Endothelial cell of hepatic sinusoid (primary cell): ENCODE measurements around the gene SSBP3.
"Not testable (repeated sequence)": the region's sequence is repeated elsewhere in the genome, so short reads cannot be mapped to it uniquely, and the experiment has no call there.

ENCODE experiments used
- in situ Hi-C: cut with HindIII; loops from 2 replicates; pipeline ENCODE4 v1.10.0; 2017; ENCODE audit warnings: low sequenced_read_pairs

SSBP3 gene

DNA sequence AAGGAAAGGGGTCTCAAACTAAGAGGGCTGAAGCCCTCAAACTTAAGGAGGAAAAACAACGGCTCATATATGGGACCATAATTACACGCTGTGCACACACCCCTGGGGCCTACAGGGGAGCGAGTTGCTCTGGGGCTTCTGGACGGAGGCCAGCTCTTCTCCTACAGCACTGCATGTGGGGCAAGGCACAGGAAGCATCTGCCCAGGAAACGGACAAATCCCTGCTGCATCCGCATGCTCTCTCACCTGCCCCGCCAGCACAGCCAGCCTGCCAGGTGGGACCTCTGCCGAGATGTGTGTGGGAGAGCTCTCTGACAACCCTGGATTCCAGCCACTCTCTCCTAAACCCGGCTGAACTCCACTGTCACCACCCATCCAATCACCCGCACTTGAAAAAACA is 152.1 kb downstream of the SSBP3 start:
- in situ Hi-C loops, result no loop called here

DNA sequence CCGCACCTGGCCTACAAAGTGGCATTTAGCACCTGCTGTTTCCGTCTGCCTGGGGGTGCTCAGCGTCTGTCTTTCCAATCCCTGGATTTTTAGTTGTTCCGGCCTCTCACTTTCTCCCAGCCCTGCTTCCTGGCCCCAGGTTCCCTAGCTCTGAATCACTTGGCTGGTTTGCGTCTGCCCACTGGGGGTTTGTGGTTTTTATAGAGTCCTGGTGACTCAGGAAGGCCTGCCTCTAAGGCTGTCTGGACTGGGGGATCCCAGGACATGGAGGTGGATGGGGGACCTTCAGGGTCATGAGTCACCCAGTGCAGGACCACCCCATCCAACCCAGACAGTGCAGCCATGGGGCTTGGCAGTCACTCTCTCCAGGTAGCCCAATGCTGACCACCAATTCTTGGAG is 152.7 kb downstream of the SSBP3 start:
- in situ Hi-C loops, result no loop called here

DNA sequence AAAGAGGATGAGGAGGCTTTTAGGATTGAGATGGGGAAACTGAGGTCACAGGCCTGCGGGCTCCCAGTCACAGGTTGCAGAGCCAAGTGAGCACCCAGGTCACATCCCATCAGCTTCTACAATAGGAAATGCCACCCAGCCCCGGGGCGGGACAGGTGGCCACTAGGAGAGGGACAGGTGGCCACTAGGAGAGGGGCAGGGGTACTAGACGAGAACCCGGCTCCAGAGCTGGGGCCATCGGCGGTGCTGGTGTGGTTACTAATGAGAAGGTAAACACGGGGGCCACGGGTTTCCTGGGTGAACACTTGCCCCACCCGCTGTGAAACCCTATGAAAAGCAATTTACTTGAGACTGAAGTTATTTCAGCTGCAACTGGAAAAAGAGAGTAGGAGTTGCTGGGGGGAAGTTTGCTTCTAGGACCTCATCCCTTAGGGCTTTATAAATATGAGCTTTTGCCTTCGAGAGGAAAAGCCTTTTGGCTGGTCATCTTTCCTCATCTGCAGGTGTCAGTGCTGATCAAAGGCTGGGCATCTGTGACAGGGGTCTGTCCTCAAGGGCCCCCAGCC is 153.7 kb downstream of the SSBP3 start:
- in situ Hi-C loops, result no loop called here

DNA sequence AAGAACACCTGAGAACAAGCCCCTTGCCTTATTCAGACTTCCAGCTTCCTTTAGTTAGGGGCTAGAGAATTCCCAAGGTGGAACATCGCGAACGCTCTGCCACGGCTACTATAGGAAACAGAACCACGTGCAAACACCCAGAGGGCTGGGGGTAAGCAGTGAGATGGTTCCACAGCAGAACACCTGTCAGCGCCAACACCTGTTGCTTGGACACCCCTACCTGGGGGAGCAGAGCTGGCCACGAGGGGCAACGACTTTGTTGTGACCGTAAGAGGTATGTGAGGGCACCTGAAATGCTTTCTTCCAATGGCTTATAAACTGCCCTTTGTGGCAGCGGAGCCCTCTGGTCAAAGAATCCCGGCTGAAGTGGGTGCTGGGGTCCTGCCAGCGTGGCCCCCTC is 155.5 kb downstream of the SSBP3 start:
- in situ Hi-C loops, result no loop called here

DNA sequence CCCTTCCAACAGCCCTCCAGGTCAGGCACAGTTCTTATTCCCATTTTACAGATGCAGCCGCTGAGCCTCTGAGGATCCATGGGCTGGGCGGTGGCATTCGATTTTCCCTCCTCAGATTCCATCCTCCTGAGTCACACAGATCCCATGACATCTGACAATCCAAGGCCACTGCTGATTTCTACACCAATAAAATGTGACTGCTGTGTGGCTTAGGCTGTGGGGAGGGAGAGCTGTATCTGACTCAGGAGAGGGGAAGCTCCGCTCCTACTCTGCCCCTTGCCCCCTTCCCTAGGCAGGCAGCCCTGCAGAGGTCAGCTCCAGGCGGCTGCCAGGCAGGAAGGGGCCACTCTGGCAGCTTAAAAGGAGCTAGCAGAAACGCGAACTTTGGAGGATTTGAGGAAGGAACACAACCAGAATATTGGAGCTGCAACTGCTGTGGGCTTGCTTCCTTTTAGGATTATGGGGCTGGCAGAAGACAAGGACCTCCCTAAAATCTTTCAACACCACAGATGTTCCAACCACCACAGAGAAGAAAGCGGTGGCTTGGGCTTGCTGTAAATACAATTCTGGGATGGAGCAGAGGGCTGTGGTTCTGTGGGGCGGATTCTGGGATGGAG is 156.3 kb downstream of the SSBP3 start:
- in situ Hi-C loops, result no loop called here

DNA sequence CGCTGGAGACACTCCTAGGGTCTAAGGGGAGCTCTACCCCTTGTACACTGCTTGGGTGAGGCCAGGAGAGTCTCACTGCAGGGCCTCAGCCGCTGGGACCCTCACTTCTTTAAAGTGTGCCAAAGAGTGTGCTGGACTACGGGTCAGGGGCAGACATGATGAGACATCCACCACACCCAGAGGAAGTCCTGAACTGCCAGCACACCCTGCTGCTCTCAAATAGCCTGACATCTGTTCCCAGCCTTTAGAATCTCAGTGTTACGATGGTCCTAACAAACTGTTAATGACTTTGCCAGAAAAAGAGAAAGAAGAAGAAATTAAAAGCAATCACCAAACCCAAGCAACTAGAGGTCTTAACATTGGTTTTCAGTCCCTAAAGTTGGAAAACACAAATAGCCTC is 157.2 kb downstream of the SSBP3 start:
- in situ Hi-C loops, result no loop called here

DNA sequence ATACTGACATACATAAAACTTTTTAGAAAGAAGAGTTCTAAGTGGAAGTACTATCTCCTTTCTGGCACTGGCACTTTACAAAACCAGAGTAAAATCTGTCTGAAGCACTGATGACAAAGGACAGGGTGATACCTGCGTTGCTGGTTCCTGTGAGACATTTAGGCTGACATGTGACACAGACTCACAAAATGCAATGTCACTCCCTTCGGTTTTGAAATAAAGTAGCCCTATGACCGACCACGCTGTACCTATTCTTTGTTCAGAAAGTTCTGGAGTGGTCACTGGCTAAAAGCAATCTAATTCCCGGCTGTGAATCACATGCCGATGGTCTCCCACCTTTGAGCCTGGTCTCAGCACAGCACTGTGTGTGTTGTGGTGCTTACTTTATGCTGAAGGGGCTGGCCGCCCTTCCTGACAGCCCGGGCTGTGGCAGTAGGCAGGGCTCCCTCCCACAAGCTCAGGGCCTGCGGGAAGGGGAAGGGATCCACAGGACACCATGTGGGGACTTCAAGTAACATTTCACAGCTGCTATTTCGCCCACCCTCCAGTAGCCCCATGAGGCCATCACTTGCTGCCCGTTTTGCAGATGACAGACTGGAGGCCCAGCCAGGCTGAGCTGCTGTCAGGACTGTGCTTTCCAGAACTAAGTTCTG is 158.2 kb downstream of the SSBP3 start:
- in situ Hi-C loops, result no loop called here

DNA sequence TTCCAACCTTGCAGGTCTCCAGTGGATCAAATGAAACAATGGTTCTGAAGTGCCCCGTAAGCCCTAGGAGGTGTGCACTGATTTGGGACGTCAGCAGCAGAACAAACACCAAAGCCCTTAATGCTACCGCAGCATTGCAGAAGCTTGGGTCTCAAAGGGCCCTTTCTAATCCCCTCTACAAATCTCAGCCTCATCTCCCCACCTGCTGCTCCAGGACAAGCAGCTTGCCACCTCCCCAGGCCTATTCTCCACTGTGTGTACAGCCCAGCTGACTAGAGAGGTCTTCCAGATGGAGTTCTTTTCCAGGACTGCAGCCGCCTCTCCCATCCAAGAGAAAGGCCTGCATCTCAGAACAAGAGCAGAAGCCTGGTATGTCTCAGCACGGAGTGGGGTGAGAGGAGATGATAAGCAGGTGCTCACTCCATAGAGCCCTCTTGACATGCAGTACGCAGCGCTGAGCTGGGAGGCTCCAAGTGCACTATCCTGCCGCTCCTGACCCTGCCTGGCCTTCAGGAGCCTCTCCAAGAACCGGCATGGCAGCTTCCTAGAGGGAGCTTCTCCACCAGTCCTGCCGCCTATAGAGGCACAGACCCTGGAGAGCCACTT is 160.0 kb downstream of the SSBP3 start:
- in situ Hi-C loops, result no loop called here

DNA sequence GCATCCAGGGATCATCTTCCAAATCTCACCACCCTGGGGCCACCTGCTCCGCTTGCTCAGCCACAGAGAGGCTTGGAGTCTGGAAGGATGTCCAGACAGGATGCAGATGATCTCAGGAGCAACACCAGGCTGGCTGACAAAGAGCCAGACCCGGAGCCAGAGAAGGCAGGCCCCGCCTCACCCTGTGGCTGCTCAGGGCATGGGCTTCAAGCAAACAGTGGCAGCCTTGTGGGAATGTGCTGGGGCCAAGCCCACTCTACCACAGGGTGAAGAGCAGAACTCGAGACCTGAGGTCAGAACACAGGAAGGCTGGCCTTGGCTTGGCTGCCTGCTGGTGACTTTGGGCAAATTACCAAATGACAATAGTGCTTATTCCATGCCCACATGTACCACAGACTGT is 160.7 kb downstream of the SSBP3 start:
- in situ Hi-C loops, result no loop called here

DNA sequence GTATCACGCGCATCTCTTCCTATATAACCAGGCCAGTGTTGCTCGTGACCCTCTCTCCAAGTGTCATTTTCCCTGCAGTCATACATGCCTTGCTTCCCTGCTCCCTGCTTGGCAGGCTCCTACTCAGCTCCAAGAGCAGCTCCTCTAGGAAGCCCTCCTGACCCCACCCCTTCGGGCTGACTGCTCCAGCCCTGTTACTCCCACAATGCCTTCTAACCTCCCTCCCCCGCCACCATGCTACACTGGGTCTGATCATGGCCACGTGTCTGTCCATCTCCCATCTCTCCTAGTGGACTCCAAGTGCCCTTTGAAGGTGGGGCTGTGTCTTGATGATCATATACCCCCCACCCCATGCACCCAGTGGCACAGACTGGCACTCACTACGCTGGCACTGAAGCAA is 161.5 kb downstream of the SSBP3 start:
- in situ Hi-C loops, result no loop called here

DNA sequence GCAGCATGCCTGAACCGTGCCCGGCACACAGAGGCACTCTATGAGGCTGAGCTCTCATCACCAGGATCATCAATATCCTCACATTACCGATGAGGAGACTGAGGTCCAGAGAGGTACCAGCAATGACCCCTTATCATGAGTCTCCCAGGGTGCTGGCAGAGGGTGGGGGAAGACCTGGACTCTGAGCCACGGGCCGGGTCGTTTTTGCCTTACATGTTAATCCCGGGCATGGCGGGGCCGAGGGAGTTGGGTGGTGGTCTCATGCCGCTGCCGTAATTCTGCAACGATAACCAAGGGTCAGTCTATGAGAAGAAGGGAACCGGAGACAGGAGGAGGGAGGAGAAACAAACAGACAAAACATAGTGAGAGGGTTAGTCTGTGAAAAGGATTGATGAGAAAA is 163.2 kb downstream of the SSBP3 start:
- in situ Hi-C loops, result no loop called here

DNA sequence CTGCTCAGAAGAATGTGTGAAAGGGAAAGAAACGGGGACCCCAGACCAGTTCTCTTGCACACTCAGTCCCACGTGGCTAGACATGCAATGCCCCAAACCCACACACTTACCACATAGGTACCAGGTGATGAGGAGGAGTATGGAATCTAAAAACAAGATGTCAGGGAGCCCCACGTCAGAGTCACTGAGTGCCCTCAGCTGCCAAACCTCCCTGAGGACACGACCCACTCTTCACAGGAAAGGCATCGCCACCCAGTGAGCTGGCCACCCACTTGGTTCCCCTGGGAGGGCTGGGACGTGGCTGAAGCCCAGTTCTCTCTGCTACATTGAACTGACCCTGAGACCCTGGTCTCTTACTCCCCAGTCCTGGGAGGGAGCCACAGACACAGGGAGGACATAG is 164.8 kb downstream of the SSBP3 start:
- in situ Hi-C loops, result no loop called here

DNA sequence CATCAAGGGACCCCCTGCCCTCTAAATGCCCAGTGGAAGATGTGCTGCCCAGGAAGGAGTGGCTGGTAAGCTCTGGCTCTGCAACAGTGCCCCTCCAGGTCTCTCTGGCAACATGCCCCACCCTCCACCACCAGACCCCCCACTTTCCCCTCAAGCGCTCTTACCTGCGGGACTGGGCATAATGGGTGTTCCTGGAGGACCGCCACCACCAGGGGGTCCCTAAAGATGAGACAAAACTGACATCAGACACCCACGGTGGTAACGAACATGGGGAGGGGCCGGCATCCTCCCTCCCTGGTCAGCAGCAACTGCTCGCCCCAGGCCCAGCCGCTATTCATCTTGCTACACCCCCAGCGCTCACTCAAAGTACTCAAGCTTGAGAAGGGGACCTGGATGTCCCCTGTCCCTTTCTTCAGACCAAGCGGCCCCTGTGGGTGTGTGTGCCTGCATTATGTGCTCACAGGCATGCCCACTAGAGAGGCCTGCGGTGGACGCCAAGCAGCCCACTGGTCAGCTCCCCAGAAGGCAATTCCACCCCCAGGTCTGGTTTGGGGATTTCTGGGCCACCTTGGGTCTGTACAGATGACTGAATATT is 165.4 kb downstream of the SSBP3 start:
- in situ Hi-C loops, result no loop called here

DNA sequence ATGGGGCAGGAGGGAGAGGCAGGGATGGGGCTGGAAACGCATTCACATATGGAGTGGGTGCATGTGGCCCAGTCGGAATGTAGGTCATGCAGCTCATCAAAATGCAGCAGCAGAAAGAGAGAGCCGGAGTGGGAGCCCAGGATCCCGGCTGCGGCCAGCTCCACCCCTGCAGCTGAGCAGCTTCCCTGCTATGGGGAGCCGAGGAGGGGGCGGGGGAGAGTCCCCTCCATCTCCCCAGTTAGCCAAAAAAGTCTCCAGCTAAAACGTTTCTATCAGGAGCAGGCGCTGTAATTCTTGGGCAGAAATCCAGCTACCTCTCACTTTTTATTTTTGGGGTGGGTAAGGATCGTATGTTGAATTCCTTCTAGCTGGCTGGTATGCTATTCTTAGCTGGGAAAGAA is 166.6 kb downstream of the SSBP3 start:
- in situ Hi-C loops, result no loop called here

DNA sequence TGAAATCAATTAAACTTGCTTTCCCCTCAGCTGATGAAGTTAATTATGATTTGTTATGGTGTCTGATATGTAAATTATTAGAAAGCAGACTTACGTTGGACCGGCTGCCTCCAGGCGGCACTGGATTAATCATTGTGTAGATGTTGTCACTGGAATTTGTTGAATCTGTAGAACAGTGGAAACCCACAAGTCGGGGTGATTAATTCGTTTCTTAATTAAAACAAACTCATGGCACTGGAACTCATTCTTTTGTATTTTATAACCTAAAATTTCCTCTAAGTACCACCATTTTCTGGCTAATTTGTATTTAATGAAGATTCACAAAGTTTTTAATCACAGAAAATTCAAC is 167.2 kb downstream of the SSBP3 start:
- in situ Hi-C loops, result no loop called here

DNA sequence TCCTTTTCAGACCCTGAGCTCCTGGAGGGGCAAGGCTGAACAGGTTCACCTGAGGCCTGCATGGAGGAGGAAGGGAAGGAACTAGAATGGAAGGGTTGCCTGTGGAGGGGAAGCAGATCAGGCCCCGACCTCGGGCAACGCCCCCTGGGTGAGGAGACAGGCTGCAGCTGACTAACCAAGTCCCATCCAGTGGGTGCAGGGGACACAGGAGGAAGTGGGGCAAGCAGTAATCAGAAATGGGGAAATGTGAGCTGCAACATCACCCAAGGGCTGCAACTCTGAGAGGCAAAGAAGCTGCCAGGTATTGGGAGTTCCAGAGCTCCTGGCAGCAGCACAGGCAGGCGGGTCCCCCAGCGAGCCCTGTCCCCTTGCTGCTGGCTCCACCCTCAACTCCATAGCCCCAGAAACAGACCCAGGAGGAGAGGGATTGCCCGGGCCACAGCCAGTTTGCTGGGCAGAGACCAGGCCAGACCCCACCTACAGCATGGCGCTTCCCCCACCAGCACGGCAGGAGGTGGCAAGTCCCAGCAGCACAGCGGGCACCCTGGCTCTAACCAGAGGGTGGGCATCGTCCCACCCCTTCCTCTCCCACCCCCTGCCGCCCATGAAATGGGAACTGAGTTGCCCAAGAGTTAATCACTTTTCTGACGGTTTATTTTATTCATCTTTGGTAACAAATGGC is 167.7 kb downstream of the SSBP3 start:
- in situ Hi-C loops, result no loop called here

DNA sequence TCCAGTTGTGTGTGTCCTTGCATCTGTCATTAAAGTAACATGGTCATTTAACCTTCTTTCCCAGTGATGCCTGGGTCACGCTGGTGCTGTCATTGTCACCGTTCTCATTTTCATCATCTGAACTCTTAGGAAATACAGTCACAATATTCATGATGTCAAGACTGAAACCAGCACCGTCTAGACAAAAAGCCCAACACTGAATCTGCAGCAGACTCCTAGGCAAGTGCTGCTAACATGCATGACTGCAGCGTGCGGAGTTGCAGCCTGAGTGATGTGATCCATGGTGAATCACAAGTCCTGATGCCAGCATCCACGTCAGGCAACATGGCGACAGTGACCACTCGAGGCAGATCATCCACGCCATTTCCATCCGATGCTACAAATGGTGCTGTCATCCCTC is 168.6 kb downstream of the SSBP3 start:
- in situ Hi-C loops, result no loop called here

DNA sequence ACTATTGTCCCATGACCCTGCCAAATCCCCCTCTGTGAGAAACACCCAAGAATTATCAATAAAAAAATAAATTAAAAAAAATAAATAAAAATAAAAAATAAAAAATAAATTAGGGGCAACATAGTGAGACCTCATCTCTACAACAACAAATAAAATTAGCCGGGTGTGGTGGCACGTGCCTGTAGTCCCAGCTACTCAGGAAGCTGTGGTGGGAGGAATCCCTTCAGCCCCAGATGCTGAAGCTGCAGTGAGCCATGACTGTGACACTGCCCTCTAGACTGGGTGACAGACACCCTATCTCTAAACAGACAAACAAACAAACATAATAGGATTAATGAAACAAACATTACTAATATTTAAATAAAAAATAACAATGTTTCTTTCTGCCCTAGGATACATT is 171.9 kb downstream of the SSBP3 start:
- in situ Hi-C loops, result no loop called here

DNA sequence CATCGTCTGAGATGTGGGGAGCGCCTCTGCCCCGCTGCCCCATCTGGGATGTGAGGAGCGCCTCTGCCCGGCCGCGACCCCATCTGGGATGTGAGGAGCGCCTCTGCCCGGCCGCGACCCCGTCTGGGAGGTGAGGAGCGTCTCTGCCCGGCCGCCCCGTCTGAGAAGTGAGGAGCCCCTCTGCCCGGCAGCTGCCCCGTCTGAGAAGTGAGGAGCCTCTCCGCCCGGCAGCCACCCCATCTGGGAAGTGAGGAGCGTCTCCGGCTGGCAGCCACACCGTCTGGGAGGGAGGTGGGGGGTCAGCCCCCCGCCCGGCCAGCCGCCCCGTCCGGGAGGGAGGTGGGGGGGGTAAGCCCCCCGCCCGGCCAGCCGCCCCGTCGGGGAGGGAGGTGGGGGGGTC is 173.0 kb downstream of the SSBP3 start:
- in situ Hi-C loops, result not testable (repeated sequence)

DNA sequence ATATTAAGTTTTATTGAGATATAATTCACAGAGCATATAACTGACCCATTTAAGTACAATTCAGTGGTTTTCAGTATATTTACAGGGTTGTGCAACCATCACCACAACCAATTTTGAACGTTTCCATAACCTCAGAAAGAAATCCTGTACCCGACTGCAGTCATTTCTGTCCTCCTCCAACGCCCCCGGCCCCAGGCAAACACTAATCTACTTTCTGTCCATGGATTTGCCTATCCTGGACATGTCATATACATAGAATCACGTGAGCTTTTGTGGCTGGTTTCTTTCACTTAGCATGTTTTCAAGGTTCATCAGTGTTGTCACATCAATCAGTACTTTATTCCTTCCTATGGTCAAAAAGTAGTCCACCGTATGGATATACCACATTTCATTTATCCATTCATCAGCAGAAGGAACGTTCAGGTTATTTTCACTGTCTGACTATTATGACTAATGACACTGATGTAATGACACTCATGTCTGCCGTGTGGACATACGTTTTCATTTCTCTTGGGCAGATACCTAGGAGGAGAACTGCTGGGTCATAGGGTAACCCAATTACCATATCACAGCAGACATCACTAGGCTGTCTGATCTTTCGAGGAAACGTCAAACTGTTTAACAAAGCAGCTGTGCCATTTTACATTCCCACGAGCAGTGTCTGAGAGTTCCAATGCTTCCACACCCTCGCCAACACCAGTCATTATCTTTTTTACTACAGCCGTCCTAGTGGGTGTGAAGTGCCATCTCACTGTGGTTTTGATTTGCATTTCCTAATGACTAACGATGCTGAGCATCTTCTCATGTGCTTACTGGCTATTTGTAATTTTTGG is 175.5 kb downstream of the SSBP3 start:
- in situ Hi-C loops, result no loop called here
